Stomach (tissue), 9 donors: ENCODE measurements around the gene STK39. TPM values are rescaled to one million over a fixed set of nuclear protein-coding genes. Genes with fewer than 3 reads are reported as not detected.

Experiments used
- DNase-seq, 2 donors: peaks; one replicate each; pipeline versions ENCODE4 v3.0.0 to v3.0.0-alpha.2; 2013 to 2019
- H3K27ac ChIP-seq, 5 donors: fragments of 200-600 bp in 4 of 5; sonication (generic) in 4 of 5; one replicate each; pipeline ENCODE4 v1.5.1; 2013 to 2019; ENCODE audit warnings: mild to moderate bottlenecking in 1 of 5, moderate library complexity in 1 of 5
- H3K27me3 ChIP-seq, 3 donors: fragments of 200-600 bp; sonication (generic); one replicate each; pipeline ENCODE4 v1.5.1; 2017 to 2019; ENCODE audit warnings: mixed run types in 1 of 3
- H3K36me3 ChIP-seq, 4 donors: fragments of 200-600 bp; sonication (generic); 1 replicate in 3 of 4; 2 replicates in 1 of 4; pipeline ENCODE4 v1.5.1; 2016 to 2019
- H3K4me1 ChIP-seq, 4 donors: fragments of 200-600 bp; sonication (generic); one replicate each; pipeline ENCODE4 v1.5.1; 2016 to 2019
- H3K4me3 ChIP-seq, 4 donors: fragments of 200-600 bp; sonication (generic) in 3 of 4; one replicate each; pipeline ENCODE4 v1.5.1; 2016 to 2019; ENCODE audit warnings: mild to moderate bottlenecking in 1 of 4
- H3K9me3 ChIP-seq, 4 donors: fragments of 200-600 bp; sonication (generic); one replicate each; pipeline ENCODE4 v1.5.1; 2016 to 2019
- EP300 ChIP-seq: sonication (generic); formaldehyde crosslinking; IDR thresholded peaks from one replicate; pipeline ENCODE4 v1.6.1; 2017; ENCODE audit warnings: antibody characterized with exemption
- POLR2A ChIP-seq, 4 donors: fragments of 450-650 bp; IDR thresholded peaks; one replicate each; pipeline ENCODE4 v1.6.1; 2016; ENCODE audit warnings: antibody characterized with exemption in 4 of 4, control low read depth in 2 of 4, mild to moderate bottlenecking in 1 of 4, moderate library complexity in 1 of 4
- POLR2AphosphoS5 ChIP-seq, 3 donors: sonication (generic); formaldehyde crosslinking; IDR thresholded peaks; one replicate each; pipeline ENCODE4 v1.6.1; 2016; ENCODE audit warnings: antibody characterized with exemption in 3 of 3
- WGBS, 5 donors: extraction: QIAGEN DNeasy Blood & Tissue Kit in 3 of 5; methylation state at CpG; one replicate each; pipeline versions ENCODE4 v1.1.5 to v1.1.7; 2013 to 2018; 5-methylcytosine and 5-hydroxymethylcytosine counted together
- intact Hi-C: fragments of 100-400 bp; cut with DNase I; formaldehyde crosslinking; loops from one replicate; pipeline ENCODE4 v1.15.1; 2023; ENCODE audit warnings: low total_unique reads
- polyA plus RNA-seq, 3 donors: library from polyadenylated mRNA; stranded (reverse); fragments of 200-250 nt; gene quantifications; one replicate each; pipeline ENCODE4 v1.2.3, GENCODE V29; 2013
- total RNA-seq, 5 donors: library from RNA; depleted of rRNA; stranded (reverse); fragments of >200 nt; gene quantifications; one replicate each; pipeline versions ENCODE4 v1.1.0 to v1.2.3, GENCODE V29; 2014 to 2016
- TF ChIP-seq, protein P1 (sequence below), 7 experiments: fragments of 450-650 bp in 4 of 7; fragments of 200-600 bp in 3 of 7; sonication (generic) in 3 of 7; IDR thresholded peaks; one replicate each; pipeline ENCODE4 v1.5.1; 2016 to 2019; ENCODE audit warnings: antibody characterized with exemption in 7 of 7, control low read depth in 2 of 7, mild to moderate bottlenecking in 1 of 7
- donor health status: healthy with polysubstance abuse.
- donor health status: Bipolar disorder and iron deficiency.
- donor health status: healthy.

STK39 gene
- total and polyA plus RNA-seq, 8 donors, result 18.3 to 60.7 (median 33.3) TPM

DNA sequence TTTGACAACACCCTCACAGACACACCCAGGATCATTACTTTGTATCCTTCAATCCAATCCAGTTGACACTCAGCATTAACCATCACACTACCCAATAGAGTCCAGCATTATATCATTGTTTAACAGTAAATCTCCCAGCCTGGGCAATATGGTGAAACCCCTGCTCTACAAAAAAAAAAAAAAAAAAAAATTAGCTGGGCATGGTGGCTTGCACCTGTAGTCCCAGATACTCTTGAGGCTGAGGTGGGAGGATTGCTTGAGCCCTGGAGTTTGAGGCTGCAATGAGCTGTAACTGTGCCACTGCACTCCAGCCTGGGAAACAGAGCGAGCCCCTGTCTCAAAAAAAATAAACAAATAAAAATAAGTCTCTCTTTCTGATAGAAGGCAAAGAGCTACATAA is 304.0 kb downstream of the STK39 start:
- Histone ChIP-seq H3K4me1 (no peaks in the 10 kb centered on the region), H3K27ac (no peak overlapping the region), H3K36me3 (no peaks in the 10 kb centered on the region), H3K9me3 (no peaks in the 10 kb centered on the region), H3K4me3 (no peak overlapping the region), H3K27me3 (no peaks in the 10 kb centered on the region)
- WGBS, 5 donors, result 84 to 97% (median 89%) methylated on average over 1 of the region's 1 CpG
- DNase-seq, result no peak
- intact Hi-C loops, result no loop called here
- TF ChIP-seq, protein P1, sequence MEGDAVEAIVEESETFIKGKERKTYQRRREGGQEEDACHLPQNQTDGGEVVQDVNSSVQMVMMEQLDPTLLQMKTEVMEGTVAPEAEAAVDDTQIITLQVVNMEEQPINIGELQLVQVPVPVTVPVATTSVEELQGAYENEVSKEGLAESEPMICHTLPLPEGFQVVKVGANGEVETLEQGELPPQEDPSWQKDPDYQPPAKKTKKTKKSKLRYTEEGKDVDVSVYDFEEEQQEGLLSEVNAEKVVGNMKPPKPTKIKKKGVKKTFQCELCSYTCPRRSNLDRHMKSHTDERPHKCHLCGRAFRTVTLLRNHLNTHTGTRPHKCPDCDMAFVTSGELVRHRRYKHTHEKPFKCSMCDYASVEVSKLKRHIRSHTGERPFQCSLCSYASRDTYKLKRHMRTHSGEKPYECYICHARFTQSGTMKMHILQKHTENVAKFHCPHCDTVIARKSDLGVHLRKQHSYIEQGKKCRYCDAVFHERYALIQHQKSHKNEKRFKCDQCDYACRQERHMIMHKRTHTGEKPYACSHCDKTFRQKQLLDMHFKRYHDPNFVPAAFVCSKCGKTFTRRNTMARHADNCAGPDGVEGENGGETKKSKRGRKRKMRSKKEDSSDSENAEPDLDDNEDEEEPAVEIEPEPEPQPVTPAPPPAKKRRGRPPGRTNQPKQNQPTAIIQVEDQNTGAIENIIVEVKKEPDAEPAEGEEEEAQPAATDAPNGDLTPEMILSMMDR (IDR thresholded peaks at IDR 0.05), result no peak
- TF ChIP-seq POLR2AphosphoS5 (IDR thresholded peaks at IDR 0.05), result no peak
- no peak for TF ChIP-seq EP300
- no peak for TF ChIP-seq POLR2A (IDR thresholded peaks at IDR 0.05)

- Histone ChIP-seq H3K36me3 (no peaks in the 10 kb centered on the region), H3K4me3 (no peak overlapping the region), H3K9me3 (no peaks in the 10 kb centered on the region), H3K27ac (no peak overlapping the region), H3K4me1 (no peaks in the 10 kb centered on the region), H3K27me3 (no peaks in the 10 kb centered on the region)
- intact Hi-C loops, result no loop called here
- no peak for TF ChIP-seq POLR2A (IDR thresholded peaks at IDR 0.05)
- DNase-seq, result no peak
- 47 to 62% (median 53%) methylated on average over 3 of the region's 3 CpGs for WGBS, 5 donors
Measured at GRCh38 chr2:167942366-167943081, 304.9 kb downstream of the STK39 start.

DNA sequence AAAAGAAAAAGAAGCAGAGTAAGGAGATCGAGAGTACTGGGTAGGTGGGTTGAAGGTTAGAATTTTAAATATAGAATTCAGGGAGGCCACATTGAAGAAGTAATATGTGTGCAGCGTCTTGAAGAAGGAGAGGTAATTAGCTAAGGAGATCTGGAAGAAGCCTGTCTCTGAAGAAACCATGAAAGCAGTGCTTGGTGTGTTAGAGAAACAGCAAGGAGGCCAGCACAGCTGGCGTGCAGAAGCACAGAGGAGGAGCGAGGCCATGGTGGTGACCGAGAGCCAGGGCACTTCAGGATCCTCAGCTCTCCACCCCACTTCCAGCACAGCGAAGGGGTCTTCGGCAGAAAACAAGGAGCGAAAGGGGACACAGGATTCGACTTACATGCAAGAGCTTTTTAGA is 305.8 kb downstream of the STK39 start:
- TF ChIP-seq POLR2AphosphoS5 (IDR thresholded peaks at IDR 0.05) (no peak), POLR2A (IDR thresholded peaks at IDR 0.05) (no peak), EP300 (no peak)
- TF ChIP-seq, protein P1 (IDR thresholded peaks at IDR 0.05), result no peak

GRCh38 chr2:167940734-167941507 is 306.5 kb downstream of the STK39 start:
- Histone ChIP-seq H3K27me3 (no peaks in the 10 kb centered on the region), H3K9me3 (no peaks in the 10 kb centered on the region), H3K4me3 (no peak overlapping the region), H3K36me3 (no peaks in the 10 kb centered on the region), H3K27ac (no peak overlapping the region), H3K4me1 (no peaks in the 10 kb centered on the region)
- TF ChIP-seq POLR2AphosphoS5 (IDR thresholded peaks at IDR 0.05), result no peak
- TF ChIP-seq, protein P1 (IDR thresholded peaks at IDR 0.05), result no peak
- TF ChIP-seq EP300, result no peak
- no peak for TF ChIP-seq POLR2A (IDR thresholded peaks at IDR 0.05)
- intact Hi-C loops, result no loop called here
- WGBS, 5 donors, result 89 to 91% (median 90%) methylated on average over 11 of the region's 11 CpGs
- DNase-seq, result no peak

More for the DNA sequence above, 305.8 kb downstream of the STK39 start:
- 90 to 93% (median 92%) methylated on average over 9 of the region's 9 CpGs for WGBS, 5 donors
- Histone ChIP-seq H3K9me3 (no peaks in the 10 kb centered on the region), H3K4me1 (no peaks in the 10 kb centered on the region), H3K27ac (no peak overlapping the region), H3K36me3 (no peaks in the 10 kb centered on the region), H3K4me3 (no peak overlapping the region), H3K27me3 (no peaks in the 10 kb centered on the region)
- intact Hi-C loops, result no loop called here
- no peak for DNase-seq

DNA sequence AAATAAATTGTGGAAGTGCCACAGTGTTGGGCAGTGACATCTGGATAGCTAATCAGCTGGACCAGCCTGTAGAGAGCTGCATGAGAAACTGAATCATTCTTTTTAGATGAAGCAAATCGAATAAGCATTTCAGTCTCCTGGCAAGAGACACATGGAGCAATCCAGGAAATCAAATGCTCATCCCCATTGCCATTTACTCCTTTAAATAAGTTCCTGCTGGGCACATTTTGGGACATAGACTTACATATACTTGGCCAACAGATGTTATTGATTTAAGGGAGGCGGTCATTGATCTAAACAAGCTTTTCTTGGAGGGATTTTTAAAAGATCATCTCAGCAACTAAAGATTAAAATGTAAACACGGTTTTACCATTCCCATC is 307.1 kb downstream of the STK39 start:
- 67 to 85% (median 80%) methylated on average over 3 of the region's 3 CpGs for WGBS, 5 donors
- DNase-seq, result no peak

More for the DNA sequence above, 307.1 kb downstream of the STK39 start:
- Histone ChIP-seq H3K4me1 (no peaks in the 10 kb centered on the region), H3K27me3 (no peaks in the 10 kb centered on the region), H3K36me3 (no peaks in the 10 kb centered on the region), H3K4me3 (no peak overlapping the region), H3K27ac (no peak overlapping the region), H3K9me3 (no peaks in the 10 kb centered on the region)
- TF ChIP-seq, protein P1 (IDR thresholded peaks at IDR 0.05), result no peak
- TF ChIP-seq EP300, result no peak
- no peak for TF ChIP-seq POLR2A (IDR thresholded peaks at IDR 0.05)
- no peak for TF ChIP-seq POLR2AphosphoS5 (IDR thresholded peaks at IDR 0.05)
- intact Hi-C loops, result no loop called here
